Measurements from ENCODE around the gene ZPBP2.

The ZPBP2 gene

DNA sequence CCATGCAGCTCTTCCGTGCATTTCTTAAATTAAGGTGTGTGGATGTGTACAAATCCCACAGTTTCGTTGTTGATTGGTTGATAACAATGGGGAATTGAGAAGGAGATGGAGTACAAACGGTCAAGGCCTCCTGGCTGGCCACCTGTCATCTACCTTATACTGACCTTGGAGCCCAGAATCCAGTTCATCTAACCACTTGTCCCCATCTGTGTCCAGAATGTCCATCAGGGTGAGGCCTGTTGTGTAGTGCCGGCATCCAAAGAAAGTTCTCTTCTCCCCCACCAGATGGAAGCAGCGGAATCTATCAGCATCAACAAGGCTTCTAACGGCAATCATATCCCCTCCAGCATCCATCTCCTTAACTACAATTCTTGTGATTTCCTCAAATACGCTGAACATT lies 48.9 kb downstream of the ZPBP2 start:
- TF ChIP-seq, protein P1, sequence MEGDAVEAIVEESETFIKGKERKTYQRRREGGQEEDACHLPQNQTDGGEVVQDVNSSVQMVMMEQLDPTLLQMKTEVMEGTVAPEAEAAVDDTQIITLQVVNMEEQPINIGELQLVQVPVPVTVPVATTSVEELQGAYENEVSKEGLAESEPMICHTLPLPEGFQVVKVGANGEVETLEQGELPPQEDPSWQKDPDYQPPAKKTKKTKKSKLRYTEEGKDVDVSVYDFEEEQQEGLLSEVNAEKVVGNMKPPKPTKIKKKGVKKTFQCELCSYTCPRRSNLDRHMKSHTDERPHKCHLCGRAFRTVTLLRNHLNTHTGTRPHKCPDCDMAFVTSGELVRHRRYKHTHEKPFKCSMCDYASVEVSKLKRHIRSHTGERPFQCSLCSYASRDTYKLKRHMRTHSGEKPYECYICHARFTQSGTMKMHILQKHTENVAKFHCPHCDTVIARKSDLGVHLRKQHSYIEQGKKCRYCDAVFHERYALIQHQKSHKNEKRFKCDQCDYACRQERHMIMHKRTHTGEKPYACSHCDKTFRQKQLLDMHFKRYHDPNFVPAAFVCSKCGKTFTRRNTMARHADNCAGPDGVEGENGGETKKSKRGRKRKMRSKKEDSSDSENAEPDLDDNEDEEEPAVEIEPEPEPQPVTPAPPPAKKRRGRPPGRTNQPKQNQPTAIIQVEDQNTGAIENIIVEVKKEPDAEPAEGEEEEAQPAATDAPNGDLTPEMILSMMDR (IDR thresholded peaks at IDR 0.05) = no peak
- TF ChIP-seq ZFX (IDR thresholded peaks at IDR 0.05; ENCODE audit: borderline replicate concordance) = no peak
- no peak overlapping the region for H3K27ac ChIP-seq

DNA sequence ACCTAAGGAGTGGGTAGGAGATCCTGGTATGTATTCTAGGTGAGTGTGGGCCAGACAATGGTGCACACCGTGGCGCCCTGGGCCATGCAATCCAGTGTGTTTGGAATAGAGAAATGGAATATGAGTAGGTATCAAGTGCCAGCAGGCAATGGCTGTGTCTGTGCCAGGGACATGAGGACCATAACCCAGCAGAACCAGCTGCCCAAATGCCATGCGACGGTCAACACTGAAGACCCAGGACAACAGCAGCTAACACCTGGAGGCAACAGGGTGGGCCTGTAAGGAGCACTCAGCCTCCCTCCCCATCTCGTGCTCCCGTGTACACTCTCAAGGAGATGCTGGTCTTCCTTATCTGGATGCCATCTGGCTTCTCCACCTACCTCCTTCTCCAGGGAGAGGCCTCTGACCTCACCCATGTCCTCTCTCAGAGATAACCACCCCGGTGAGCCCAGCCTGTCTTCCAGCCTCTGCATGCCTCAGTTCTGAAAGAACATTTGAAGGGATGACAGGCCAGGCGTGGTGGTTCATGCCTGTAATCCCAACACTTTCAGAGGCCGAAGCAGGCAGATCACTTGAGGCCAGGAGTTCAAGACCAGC lies 51.2 kb downstream of the ZPBP2 start:
- TF ChIP-seq, protein P1 (IDR thresholded peaks at IDR 0.05) = no peak
- no peak for TF ChIP-seq ZFX (IDR thresholded peaks at IDR 0.05; ENCODE audit: borderline replicate concordance)
- no peak overlapping the region for H3K27ac ChIP-seq

DNA sequence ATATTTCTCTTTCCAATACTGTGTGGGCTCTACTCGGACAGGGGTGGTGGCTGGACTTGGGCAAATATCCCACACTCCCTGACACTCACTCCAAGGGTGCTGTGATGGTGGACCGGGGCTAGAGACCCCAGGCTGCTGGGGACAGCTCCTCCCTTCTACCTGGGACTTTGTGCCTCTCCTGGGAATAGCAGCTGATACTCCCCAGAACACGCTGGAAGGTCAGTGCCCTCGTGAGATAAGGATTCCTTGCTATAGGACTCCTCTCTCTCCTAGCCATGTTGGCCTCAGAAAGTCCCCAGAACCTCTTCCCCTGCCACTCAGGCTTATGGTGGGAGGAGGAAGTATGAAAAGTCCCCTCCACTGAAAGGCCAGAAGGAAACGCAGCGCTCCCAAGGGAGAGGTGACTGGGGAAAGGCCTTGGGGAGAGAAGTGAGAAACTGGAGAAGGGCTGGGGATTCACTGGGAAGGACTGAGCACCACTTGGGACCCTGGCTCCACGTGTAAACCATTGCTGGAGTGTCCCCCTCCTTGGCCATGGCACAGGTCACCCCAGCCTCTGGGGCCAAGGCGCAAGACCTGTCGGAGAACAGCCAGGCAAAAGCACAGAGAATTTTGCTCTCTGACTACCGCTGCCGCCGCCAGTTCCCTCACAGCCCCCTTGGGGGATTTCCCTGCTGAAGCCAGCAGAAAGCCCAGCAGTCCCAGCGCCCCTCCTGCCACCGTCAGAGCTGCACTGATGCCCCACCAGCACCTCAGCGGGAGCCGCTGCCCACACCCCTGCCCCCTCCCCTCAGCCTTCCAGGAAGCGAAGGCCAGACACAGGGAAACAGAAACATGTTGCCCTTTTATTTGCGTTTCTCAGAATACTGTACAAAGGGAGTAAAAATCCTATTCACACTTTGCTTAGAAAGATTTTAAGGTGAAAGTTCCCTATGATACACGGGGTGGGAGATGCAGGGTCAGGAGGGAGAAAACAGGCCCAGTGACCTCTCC lies 52.5 kb downstream of the ZPBP2 start:
- H3K27ac ChIP-seq = no peak overlapping the region
- no peak for TF ChIP-seq ZFX (IDR thresholded peaks at IDR 0.05; ENCODE audit: borderline replicate concordance)
- TF ChIP-seq, protein P1 (IDR thresholded peaks at IDR 0.05) = no peak

DNA sequence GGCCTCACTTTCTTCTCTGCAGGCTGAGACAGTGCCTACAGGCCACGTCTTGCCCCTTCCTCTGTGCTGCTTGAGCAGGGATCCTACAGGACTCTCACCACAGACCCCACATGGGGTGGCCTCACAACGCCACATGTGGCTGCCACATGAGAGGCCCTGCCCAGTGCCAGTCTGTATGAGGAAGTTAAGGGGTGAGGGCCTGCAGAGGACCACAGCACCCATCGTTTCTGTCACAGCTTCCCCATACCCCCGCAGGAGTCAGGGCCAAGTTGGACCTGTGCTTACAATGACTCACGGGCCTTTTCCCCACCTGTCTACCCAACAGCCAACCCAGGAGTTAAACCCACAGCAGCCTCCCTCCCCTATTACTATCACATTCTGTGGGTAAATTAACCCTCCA lies 53.3 kb downstream of the ZPBP2 start:
- no peak overlapping the region for H3K27ac ChIP-seq
- TF ChIP-seq, protein P1 (IDR thresholded peaks at IDR 0.05) = no peak
- TF ChIP-seq ZFX (IDR thresholded peaks at IDR 0.05; ENCODE audit: borderline replicate concordance) = no peak

DNA sequence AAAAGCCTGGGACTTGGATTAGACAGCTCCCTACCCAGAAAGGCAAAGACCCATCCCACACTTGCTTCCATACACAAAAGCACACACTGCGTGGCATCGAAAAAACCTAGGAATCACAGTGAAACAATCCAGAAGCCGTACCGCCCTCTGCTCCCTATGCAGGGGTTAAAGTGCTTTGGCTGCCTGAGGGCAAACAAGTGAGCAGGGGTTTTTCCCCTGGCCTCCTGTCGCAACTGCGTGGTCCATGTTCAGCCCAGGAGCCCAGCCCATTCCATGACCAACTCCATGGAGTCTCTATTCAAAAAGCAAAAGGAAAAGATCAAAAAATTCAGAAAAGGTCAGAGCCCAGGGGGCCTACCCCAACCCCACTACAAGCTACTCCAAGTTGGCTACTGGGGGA lies 54.0 kb downstream of the ZPBP2 start:
- no peak overlapping the region for H3K27ac ChIP-seq
- TF ChIP-seq ZFX (IDR thresholded peaks at IDR 0.05; ENCODE audit: borderline replicate concordance) = no peak
- TF ChIP-seq, protein P1 (IDR thresholded peaks at IDR 0.05) = no peak

DNA sequence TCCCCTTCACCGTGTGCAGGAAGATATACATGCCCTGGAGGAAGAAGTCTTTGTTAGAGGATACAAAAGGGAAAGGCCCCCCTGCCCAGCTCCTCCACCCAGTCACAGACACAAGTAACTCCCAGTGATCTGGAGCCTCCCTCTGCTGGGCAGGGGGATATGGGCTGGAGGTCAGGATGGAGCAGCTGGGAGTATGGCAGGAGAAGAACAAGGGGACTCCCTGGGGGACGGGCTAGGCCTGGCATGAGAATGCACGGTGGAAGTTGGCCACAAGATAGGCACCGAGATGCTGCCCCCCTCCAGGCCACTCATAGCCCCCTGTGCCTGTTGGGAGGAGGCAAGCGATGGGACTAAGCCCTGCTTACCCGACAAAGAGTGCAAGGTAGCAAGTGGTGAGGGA lies 55.2 kb downstream of the ZPBP2 start:
- no peak overlapping the region for H3K27ac ChIP-seq
- TF ChIP-seq, protein P1 (IDR thresholded peaks at IDR 0.05) = no peak
